A549 treated with Hydrocortisone at 1 μM for 4 hours (cell line): ENCODE data around the gene ADCY3. TPM values are rescaled to one million over a fixed set of nuclear protein-coding genes. Genes with fewer than 3 reads are reported as not detected.

Experiments used
- total RNA-seq: library from RNA; stranded (reverse); fragments of 200-300 nt; extraction: Qiagen RNA extraction; gene quantifications from 5 replicates; pipeline ENCODE4 v1.2.3, GENCODE V29; 2022

ADCY3 gene
- 66.2 to 93.3 TPM (median 81.8 TPM) in 5 replicates for total RNA-seq

DNA sequence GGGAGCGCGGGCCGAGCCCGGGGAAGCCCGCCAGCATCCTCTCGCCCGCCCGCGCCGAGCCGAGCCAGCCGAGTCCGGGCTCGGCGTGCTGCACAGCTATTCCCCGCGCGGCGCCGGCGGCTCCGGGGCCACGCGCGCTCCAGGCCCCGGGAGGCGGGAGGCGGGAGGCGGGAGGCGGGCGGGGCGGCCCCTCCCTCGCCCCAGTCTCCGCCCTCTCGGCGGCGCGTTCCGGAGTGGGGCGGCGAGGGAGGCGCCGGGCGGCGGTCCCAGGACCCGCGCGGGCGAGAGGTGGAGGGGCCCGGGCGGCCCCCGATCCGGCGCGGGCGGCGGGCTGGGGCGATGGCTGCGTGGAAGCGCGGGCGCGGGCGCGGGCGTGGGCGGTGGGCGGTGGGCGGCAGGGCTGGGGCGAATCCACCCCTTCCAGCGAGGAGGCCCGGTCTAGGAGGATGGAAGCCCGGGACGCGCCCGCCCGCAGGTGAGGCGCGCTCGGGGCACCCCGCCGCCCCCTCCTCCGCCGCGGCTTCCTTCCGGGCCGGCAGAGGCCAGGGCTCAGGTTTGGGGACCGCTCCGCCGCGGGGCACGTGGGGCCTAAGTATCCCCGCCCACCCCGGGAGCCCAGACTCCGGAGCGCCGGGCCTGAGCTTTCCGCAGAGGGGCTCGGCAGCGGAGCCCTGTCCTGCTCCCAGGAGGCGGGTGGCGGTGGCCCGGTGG is at the start of gene ADCY3:
ADCY3 (minus strand) TSS at position 140 of the 711 bp plus-strand sequence. CDS start 1,250 bp downstream, outside the sequence.

DNA sequence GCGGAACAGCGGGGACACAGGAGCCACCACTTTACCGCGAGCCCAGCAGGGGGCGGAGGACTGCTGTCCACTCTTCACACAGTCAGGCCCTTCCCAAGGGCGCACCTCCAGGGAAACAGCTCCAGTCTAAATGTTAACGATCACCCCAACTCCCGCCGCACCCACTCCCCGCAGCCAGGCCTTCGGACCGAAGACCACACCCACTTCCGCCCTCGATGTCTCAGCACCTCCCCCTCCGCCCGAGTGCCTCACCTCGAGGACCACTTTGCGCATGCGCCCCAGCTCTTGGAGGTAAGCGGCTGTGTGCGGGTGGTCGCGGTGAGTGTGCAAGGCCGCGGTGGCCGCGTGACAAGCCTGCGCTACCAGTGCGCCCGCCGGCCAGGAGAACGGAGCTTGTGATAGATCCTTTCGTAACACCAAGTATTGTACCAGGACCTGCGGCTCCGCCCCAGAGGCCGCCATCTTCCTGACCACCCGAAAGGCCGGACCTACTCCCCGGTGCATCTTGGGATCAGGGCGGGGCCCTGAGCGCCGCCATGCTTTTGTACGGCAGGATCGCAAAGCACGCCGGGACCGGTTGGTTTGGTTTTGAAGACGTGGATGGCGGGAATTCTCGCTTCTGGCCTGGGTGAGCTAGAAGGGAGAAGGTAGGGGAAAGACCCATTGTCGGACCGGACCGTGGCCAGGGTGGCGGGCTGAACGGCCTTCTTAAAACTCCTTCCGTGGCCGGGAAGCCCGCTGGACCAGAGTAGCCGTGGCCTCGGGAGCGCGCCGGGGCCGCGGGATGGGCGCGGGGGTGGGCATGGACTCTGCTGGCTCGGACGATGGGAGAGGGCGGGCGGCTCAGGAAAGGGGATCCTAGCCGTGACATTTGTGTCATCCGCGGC is 126.9 kb downstream of the ADCY3 start, which contains the start of the genes CENPO and PTRHD1:
CENPO (plus strand) TSS at position 552 of the 887 bp plus-strand sequence. CDS start 495 bp downstream, outside the sequence.
PTRHD1 (minus strand) TSS at position 518 of the 887 bp plus-strand sequence; CDS start at position 504, 14 bp downstream.

Other genes with a start within 250 kb of the ADCY3 start
- 37.9 to 69.7 TPM (median 66.6 TPM) in 5 replicates for gene PTRHD1, start 126.8 kb downstream of the ADCY3 start, total RNA-seq
- gene CENPO, start 126.8 kb downstream of the ADCY3 start, total RNA-seq: 43.6 to 51.7 TPM (median 46.7 TPM) in 5 replicates
- gene DNAJC27, start 51.7 kb upstream of the ADCY3 start, total RNA-seq: 2.1 to 2.9 TPM (median 2.3 TPM) in 5 replicates
- 8.8 to 13.1 TPM (median 9.5 TPM) in 5 replicates for gene EFR3B, start 121.8 kb upstream of the ADCY3 start, total RNA-seq
- gene POMC, start 248.3 kb upstream of the ADCY3 start, total RNA-seq: not detected in 5 replicates